Hematopoietic multipotent progenitor cell treated with erythropoietin and hydrocortisone succinate and interleukin-3 and kit ligand, for 6 days (in vitro differentiated cells): Measurements from ENCODE around the gene NBEAL2.
"Not testable (repeated sequence)": the region's sequence is repeated elsewhere in the genome, so short reads cannot be mapped to it uniquely, and the experiment has no call there.

Experiments used
- DNase-seq: peaks from one replicate; pipeline ENCODE4 v3.0.0-alpha.2; 2015

NBEAL2 gene

GRCh38 chr3:47012342-47013230 lies 33.1 kb downstream of the NBEAL2 start:
- DNase-seq = no peak

GRCh38 chr3:47013231-47013630 lies 33.8 kb downstream of the NBEAL2 start:
- no peak for DNase-seq

- DNase-seq = no peak
Observed at GRCh38 chr3:47014036-47014435, 34.6 kb downstream of the NBEAL2 start.

GRCh38 chr3:47015151-47015550 lies 35.7 kb downstream of the NBEAL2 start:
- DNase-seq = no peak

- peak; percentile 50 for DNase-seq
Observed at GRCh38 chr3:47016086-47016933, 36.8 kb downstream of the NBEAL2 start.

GRCh38 chr3:47016934-47017435 lies 37.5 kb downstream of the NBEAL2 start:
- DNase-seq = peak; percentile 70

GRCh38 chr3:47017504-47018268 lies 38.2 kb downstream of the NBEAL2 start:
- DNase-seq = peak; percentile 35

GRCh38 chr3:47018269-47018611 lies 38.8 kb downstream of the NBEAL2 start:
- DNase-seq = no peak

- no peak for DNase-seq
Observed at GRCh38 chr3:47019201-47019600, 39.7 kb downstream of the NBEAL2 start.

- no peak for DNase-seq
Observed at GRCh38 chr3:47020311-47020710, 40.8 kb downstream of the NBEAL2 start.

- DNase-seq = no peak
Observed at GRCh38 chr3:47022641-47023071, 43.2 kb downstream of the NBEAL2 start.

GRCh38 chr3:47024932-47025331 lies 45.5 kb downstream of the NBEAL2 start:
- no peak for DNase-seq

- not testable (repeated sequence) for DNase-seq
Observed at GRCh38 chr3:47026432-47026831, 47.0 kb downstream of the NBEAL2 start.

- no peak for DNase-seq
Observed at GRCh38 chr3:47028146-47028545, 48.7 kb downstream of the NBEAL2 start.

GRCh38 chr3:47028667-47029066 lies 49.2 kb downstream of the NBEAL2 start:
- no peak for DNase-seq

GRCh38 chr3:47031041-47031440 lies 51.6 kb downstream of the NBEAL2 start:
- not testable (repeated sequence) for DNase-seq

GRCh38 chr3:47034868-47035489 lies 55.5 kb downstream of the NBEAL2 start:
- no peak for DNase-seq

GRCh38 chr3:47035645-47036044 lies 56.2 kb downstream of the NBEAL2 start:
- no peak for DNase-seq

- no peak for DNase-seq
Observed at GRCh38 chr3:47036145-47036544, 56.7 kb downstream of the NBEAL2 start.

- DNase-seq = not testable (repeated sequence)
Observed at GRCh38 chr3:47037302-47037701, 57.8 kb downstream of the NBEAL2 start.

- no peak for DNase-seq
Observed at GRCh38 chr3:47041114-47041513, 61.6 kb downstream of the NBEAL2 start.

GRCh38 chr3:47042231-47042791 lies 62.8 kb downstream of the NBEAL2 start:
- no peak for DNase-seq
